B cell (primary cell): ENCODE measurements around the gene SUGCT. TPM values are rescaled to one million over a fixed set of nuclear protein-coding genes. Genes with fewer than 3 reads are reported as not detected.

Experiments used
- ATAC-seq: fragments of 200-7000 bp; cut with Tn5 transposase; one replicate; pipeline ENCODE4 v1.10.0; 2021; ENCODE audit warnings: low read depth, mild to moderate bottlenecking, moderate number of reproducible peaks, moderate library complexity
- CTCF ChIA-PET: fragments of 350-600 bp; sonication (Branson Sonifier 250); formaldehyde crosslinking; loops from one replicate; lab custom pipeline; 2021; ENCODE audit warnings: antibody characterized with exemption, inconsistent platforms; lab: Charles Lee
- POLR2A ChIA-PET: fragments of 350-600 bp; sonication (Branson Sonifier 250); formaldehyde crosslinking; loops from one replicate; lab custom pipeline; 2021; ENCODE audit warnings: antibody characterized with exemption; lab: Charles Lee
- DNase-seq: peaks from one replicate; pipeline ENCODE4 v3.0.0; 2013
- H2AFZ ChIP-seq: 2 replicates; pipeline ENCODE4 v1.6.1; 2012; ENCODE audit warnings: mild to moderate bottlenecking, low read depth, low read length; ENCODE audit not compliant: insufficient read depth, poor library complexity, severe bottlenecking
- H3K27ac ChIP-seq, 2 donors: 1 replicate in 1 of 2; 2 replicates in 1 of 2; pipeline ENCODE4 v1.5.1; 2012 to 2013; ENCODE audit warnings: low read length in 2 of 2, mild to moderate bottlenecking in 2 of 2, moderate library complexity in 1 of 2
- H3K27me3 ChIP-seq, 4 experiments: fragments of 200-600 bp in 1 of 4; sonication (generic) in 1 of 4; replicated peaks in 1 of 4; 1 replicate in 2 of 4; 2 replicates in 2 of 4; pipeline versions ENCODE4 v1.6.1 to v1.7.0; 2013 to 2016; ENCODE audit warnings: low read length in 3 of 4, mild to moderate bottlenecking in 2 of 4, mixed read lengths in 1 of 4, moderate library complexity in 1 of 4; ENCODE audit not compliant: insufficient read depth in 4 of 4, control insufficient read depth in 3 of 4; ENCODE audit errors: control extremely low read depth in 1 of 4
- H3K36me3 ChIP-seq, 2 experiments: replicated peaks in 1 of 2; 1 replicate in 1 of 2; 2 replicates in 1 of 2; pipeline versions ENCODE4 v1.6.1 to v1.7.1; 2013; ENCODE audit warnings: low read length in 1 of 2; ENCODE audit not compliant: insufficient read depth in 2 of 2, control insufficient read depth in 1 of 2; ENCODE audit errors: control extremely low read depth in 1 of 2, extremely low read depth in 1 of 2
- H3K4me1 ChIP-seq, 2 donors: fragments of 200-600 bp in 1 of 2; sonication (generic) in 1 of 2; 1 replicate in 1 of 2; 2 replicates in 1 of 2; pipeline versions ENCODE4 v1.5.1 to v1.6.1; 2013 to 2017; ENCODE audit warnings: low read length in 2 of 2; ENCODE audit not compliant: control insufficient read depth in 2 of 2, insufficient read depth in 2 of 2
- H3K4me2 ChIP-seq: replicated peaks from 2 replicates; pipeline ENCODE3; 2012; ENCODE audit warnings: mild to moderate bottlenecking, low read depth, low read length; ENCODE audit not compliant: poor library complexity, severe bottlenecking
- H3K4me3 ChIP-seq, 5 experiments: fragments of 200-600 bp in 1 of 5; sonication (generic) in 1 of 5; 1 replicate in 3 of 5; 2 replicates in 2 of 5; pipeline versions ENCODE4 v1.5.1 to v1.7.0; 2011 to 2016; ENCODE audit warnings: low read length in 4 of 5, mild to moderate bottlenecking in 4 of 5, low read depth in 2 of 5, control low read depth in 1 of 5, moderate library complexity in 1 of 5; ENCODE audit not compliant: insufficient read depth in 1 of 5; ENCODE audit errors: control extremely low read depth in 1 of 5, extremely low read depth in 1 of 5
- H3K79me2 ChIP-seq: fragments of 200-600 bp; sonication (generic); one replicate; pipeline ENCODE4 v1.6.0; 2016; ENCODE audit warnings: low read length; ENCODE audit not compliant: control insufficient read depth, insufficient read depth
- H3K9ac ChIP-seq: fragments of 200-600 bp; sonication (generic); 2 replicates; pipeline ENCODE4 v1.6.1; 2017; ENCODE audit warnings: mild to moderate bottlenecking, low read length, moderate library complexity
- H3K9me3 ChIP-seq, 3 donors: one replicate each; pipeline versions ENCODE4 v1.6.1 to v1.7.1; 2013; ENCODE audit warnings: low read length in 2 of 3; ENCODE audit not compliant: control insufficient read depth in 2 of 3, insufficient read depth in 1 of 3; ENCODE audit errors: control extremely low read depth in 1 of 3
- H4K20me1 ChIP-seq: 2 replicates; pipeline ENCODE4 v1.6.0; 2012; ENCODE audit warnings: mild to moderate bottlenecking, low read length; ENCODE audit not compliant: insufficient read depth, control insufficient read depth, poor library complexity, severe bottlenecking
- H3K27ac Mint-ChIP-seq: one replicate; pipeline ENCODE4 v1.8.0; 2021; ENCODE audit warnings: mixed read lengths
- H3K27me3 Mint-ChIP-seq: one replicate; pipeline ENCODE4 v1.8.0; 2021; ENCODE audit warnings: mixed read lengths
- H3K4me1 Mint-ChIP-seq: one replicate; pipeline ENCODE4 v1.8.0; 2021; ENCODE audit warnings: mixed read lengths
- H3K4me3 Mint-ChIP-seq: one replicate; pipeline ENCODE4 v1.8.0; 2021; ENCODE audit warnings: mixed read lengths
- H3K9me3 Mint-ChIP-seq: one replicate; pipeline ENCODE4 v1.8.0; 2022; ENCODE audit warnings: mixed read lengths; ENCODE audit not compliant: insufficient read depth
- CTCF ChIP-seq: fragments of 200-600 bp; IDR thresholded peaks from one replicate; pipeline ENCODE4 v1.8.0; 2022; ENCODE audit warnings: antibody characterized with exemption, mild to moderate bottlenecking
- EZH2 ChIP-seq: IDR thresholded peaks from 2 replicates; pipeline ENCODE4 v1.6.1; 2012; ENCODE audit warnings: borderline replicate concordance, low read depth, mild to moderate bottlenecking, moderate library complexity, low read length; ENCODE audit not compliant: insufficient read depth, poor library complexity, severe bottlenecking
- WGBS: methylation state at CpG from one replicate; pipeline ENCODE4 v1.1.5; 2013; ENCODE audit warnings: missing lambda C conversion rate; ENCODE audit not compliant: insufficient coverage; 5-methylcytosine and 5-hydroxymethylcytosine counted together
- intact Hi-C: fragments of 100-400 bp; cut with micrococcal nuclease; formaldehyde crosslinking; loops from one replicate; pipeline ENCODE4 v1.10.0; 2022
- polyA plus RNA-seq: library from polyadenylated mRNA; depleted of rRNA; stranded (reverse); fragments of >200 nt; gene quantifications from 2 replicates; pipeline ENCODE4 v1.2.3, GENCODE V29; 2012
- total RNA-seq, 2 donors: library from RNA; stranded (reverse); fragments of 120-200 nt in 1 of 2; gene quantifications; 1 replicate in 1 of 2; 2 replicates in 1 of 2; pipeline versions ENCODE4 v1.2.3 to v1.2.4, GENCODE V29; 2013 to 2022

Gene SUGCT
- total and polyA plus RNA-seq, 2 donors (not counting 1 experiment from before 2014, with no cell fraction given) = 0.19 to 0.86 TPM

- H3K27ac Mint-ChIP-seq = no peak overlapping the region
These were observed 57.2 kb downstream of the SUGCT start for GRCh38 chr7:40192036-40192435.

GRCh38 chr7:40194745-40195144, 59.9 kb downstream of the SUGCT start:
- Histone ChIP-seq H3K4me3 (no peak overlapping the region), H3K36me3 (no peaks in the 10 kb centered on the region), H3K27me3 (no peaks in the 10 kb centered on the region), H3K79me2 (no peaks in the 10 kb centered on the region), H3K4me1 (no peaks in the 10 kb centered on the region), H3K9ac (no peak overlapping the region), H3K9me3 (no peaks in the 10 kb centered on the region), H4K20me1 (no peaks in the 10 kb centered on the region), H3K27ac (no peak overlapping the region), H2AFZ (no peak overlapping the region), H3K4me2 (no peak overlapping the region)
- H3K4me3 Mint-ChIP-seq = no peak overlapping the region
- ATAC-seq = no peak
- POLR2A ChIA-PET = no interaction called here
- DNase-seq = no peak
- intact Hi-C loops = no loop called here
- H3K4me1 Mint-ChIP-seq = no peaks in the 10 kb centered on the region
- no peaks in the 10 kb centered on the region for H3K27me3 Mint-ChIP-seq
- H3K27ac Mint-ChIP-seq = no peak overlapping the region
- H3K9me3 Mint-ChIP-seq = no peaks in the 10 kb centered on the region
- CTCF ChIA-PET = interaction anchor here (0.6 kb wide), 1 partner anchor 128 kb away, joined by 3 read pairs; no protein-coding TSS in a partner anchor
- TF ChIP-seq EZH2 (no peak), CTCF (no peak)
- WGBS = no CpG with 5 or more reads among the region's 1 CpG

More at GRCh38 chr7:40192036-40192435, 57.2 kb downstream of the SUGCT start:
- no peak for TF ChIP-seq CTCF
- TF ChIP-seq EZH2 = no peak
- ATAC-seq (no peak), DNase-seq (no peak)
- intact Hi-C loops = no loop called here
- no peaks in the 10 kb centered on the region for H3K27me3 ChIP-seq
- H2AFZ ChIP-seq = no peak overlapping the region
- no peaks in the 10 kb centered on the region for H3K79me2 ChIP-seq
- WGBS = 100% methylated on average over 1 of the region's 2 CpGs
- Mint-ChIP-seq H3K27me3 (no peaks in the 10 kb centered on the region), H3K4me3 (no peak overlapping the region), H3K4me1 (no peaks in the 10 kb centered on the region), H3K9me3 (no peaks in the 10 kb centered on the region)
- no peaks in the 10 kb centered on the region for H3K36me3 ChIP-seq
- H3K4me3 ChIP-seq = no peak overlapping the region
- H4K20me1 ChIP-seq = no peaks in the 10 kb centered on the region
- H3K9ac ChIP-seq = no peak overlapping the region
- no peaks in the 10 kb centered on the region for H3K4me1 ChIP-seq
- no peak overlapping the region for H3K4me2 ChIP-seq
- no peaks in the 10 kb centered on the region for H3K9me3 ChIP-seq
- ChIA-PET CTCF (interaction anchor here (0.6 kb wide), 1 partner anchor 12 kb away, joined by 3 read pairs; no protein-coding TSS in a partner anchor), POLR2A (no interaction called here)
- no peak overlapping the region for H3K27ac ChIP-seq
